Activated naive CD4-positive, alpha-beta T cell treated with anti-CD3 and anti-CD28 coated beads, Interleukin-2, amount 10 ng/mL, durations not matched to agents 7 days and 5 days (primary cell): ENCODE measurements around the gene VILL.

Experiments used
- CTCF ChIA-PET: fragments of 350-600 bp; sonication (Branson Sonifier 250); formaldehyde crosslinking; loops from one replicate; lab custom pipeline; 2021; ENCODE audit warnings: antibody characterized with exemption; lab: Charles Lee
- DNase-seq: peaks from one replicate; pipeline ENCODE4 v3.0.0-alpha.2; 2020
- H3K27ac Mint-ChIP-seq: one replicate; pipeline ENCODE4 v1.8.0; 2021; ENCODE audit warnings: mild to moderate bottlenecking, moderate library complexity, mixed read lengths
- H3K27me3 Mint-ChIP-seq: one replicate; pipeline ENCODE4 v1.8.0; 2021; ENCODE audit warnings: mild to moderate bottlenecking, mixed read lengths
- H3K36me3 Mint-ChIP-seq: one replicate; pipeline ENCODE4 v1.8.0; 2021; ENCODE audit warnings: mixed read lengths
- H3K4me1 Mint-ChIP-seq: one replicate; pipeline ENCODE4 v1.8.0; 2021; ENCODE audit warnings: mixed read lengths
- H3K4me3 Mint-ChIP-seq: one replicate; pipeline ENCODE4 v1.8.0; 2021; ENCODE audit warnings: mild to moderate bottlenecking, moderate library complexity, mixed read lengths
- H3K9me3 Mint-ChIP-seq: one replicate; pipeline ENCODE4 v1.8.0; 2021; ENCODE audit warnings: mixed read lengths

The VILL gene

GRCh38 chr3:38015984-38016383, 25.4 kb downstream of the VILL start:
- H3K4me1 Mint-ChIP-seq = no peaks in the 10 kb centered on the region
- CTCF ChIA-PET = interaction anchor here (0.9 to 2.1 kb wide), 2 partner anchors 12 to 23 kb away, joined by 3 to 11 read pairs; partner anchors contain the start of gene DLEC1
- DNase-seq = no peak
- H3K36me3 Mint-ChIP-seq = peaks cover 48% of the 10 kb centered on the region
- no peaks in the 10 kb centered on the region for H3K9me3 Mint-ChIP-seq
- H3K27me3 Mint-ChIP-seq = no peaks in the 10 kb centered on the region
- H3K27ac Mint-ChIP-seq = no peak overlapping the region
- H3K4me3 Mint-ChIP-seq = no peak overlapping the region

DNA sequence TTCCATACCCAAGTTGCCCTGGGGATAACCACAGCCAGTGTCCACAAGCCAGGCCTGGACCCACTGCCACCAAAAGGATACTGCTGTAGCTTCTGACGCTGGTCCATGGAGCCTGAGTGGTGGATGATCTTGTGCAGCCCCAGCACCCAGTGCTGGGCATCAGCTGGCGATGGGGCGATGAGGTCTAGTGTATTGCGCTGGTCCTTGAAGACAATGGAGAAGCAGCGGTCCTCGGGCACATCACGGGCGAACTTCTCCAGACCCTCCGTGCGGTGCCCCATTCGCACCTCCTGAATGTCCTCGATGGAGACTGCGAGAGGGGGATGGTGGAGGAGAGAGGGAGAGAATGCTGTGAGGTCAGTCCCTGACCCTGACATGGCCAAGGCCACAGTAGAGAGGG, 25.8 kb downstream of the VILL start:
- peaks cover 46% of the 10 kb centered on the region for H3K36me3 Mint-ChIP-seq
- DNase-seq = no peak
- H3K4me1 Mint-ChIP-seq = peaks cover 2% of the 10 kb centered on the region
- no peaks in the 10 kb centered on the region for H3K9me3 Mint-ChIP-seq
- H3K27ac Mint-ChIP-seq = no peak overlapping the region
- CTCF ChIA-PET = interaction anchor here (0.9 to 2.1 kb wide), 2 partner anchors 12 to 23 kb away, joined by 3 to 11 read pairs; partner anchors contain the start of gene DLEC1
- no peaks in the 10 kb centered on the region for H3K27me3 Mint-ChIP-seq
- no peak overlapping the region for H3K4me3 Mint-ChIP-seq

- no peak for DNase-seq
- CTCF ChIA-PET = interaction anchor here (0.9 to 2.1 kb wide), 2 partner anchors 13 to 22 kb away, joined by 3 to 11 read pairs; partner anchors contain the start of gene DLEC1
Observed at GRCh38 chr3:38016847-38017444, 26.4 kb downstream of the VILL start.

DNA sequence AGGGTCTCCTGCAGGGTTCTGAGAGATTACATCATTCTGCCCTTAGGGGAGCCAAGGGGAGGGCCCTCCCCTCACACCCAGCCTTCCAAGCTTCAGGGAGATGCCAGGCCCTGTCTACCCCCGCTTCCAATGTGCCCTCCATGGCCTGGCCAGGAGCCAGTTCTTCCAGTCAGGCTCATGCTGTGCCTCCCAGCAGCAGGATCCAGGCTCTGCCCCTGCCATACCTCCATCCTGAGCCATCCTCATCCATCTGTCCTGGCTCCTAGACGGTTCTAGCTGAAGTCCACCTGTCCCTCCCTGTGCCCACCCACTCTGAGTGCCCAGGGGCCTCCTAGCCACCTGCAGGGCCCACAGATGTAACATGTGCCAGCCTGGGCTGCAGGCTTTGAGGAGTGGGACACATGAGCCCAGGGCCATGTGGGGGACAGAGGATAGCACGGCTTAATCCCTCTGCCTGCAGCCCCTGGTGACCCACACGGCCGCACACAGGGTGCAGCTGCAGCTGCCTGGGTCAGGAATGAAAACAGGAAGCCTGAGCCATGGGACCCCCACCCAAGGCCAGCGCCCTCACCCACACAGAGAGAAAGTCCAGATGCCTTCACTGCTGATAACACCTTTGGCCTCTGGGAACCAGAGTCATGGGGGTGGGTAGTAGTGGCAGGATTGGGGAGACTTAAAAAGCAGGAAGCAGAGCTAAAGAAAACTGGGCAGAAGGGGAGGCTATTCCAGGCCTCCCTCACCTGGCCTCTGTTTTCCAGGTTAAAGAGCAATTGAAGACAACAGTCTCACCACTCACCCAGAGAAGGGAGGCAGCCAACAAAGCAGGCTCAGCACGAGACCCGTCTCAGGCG, 27.1 kb downstream of the VILL start:
- no peak overlapping the region for H3K4me3 Mint-ChIP-seq
- H3K36me3 Mint-ChIP-seq = peaks cover 46% of the 10 kb centered on the region
- no peaks in the 10 kb centered on the region for H3K9me3 Mint-ChIP-seq
- no peak for DNase-seq
- no peak overlapping the region for H3K27ac Mint-ChIP-seq
- H3K4me1 Mint-ChIP-seq = peaks cover 13% of the 10 kb centered on the region
- CTCF ChIA-PET = no interaction called here
- H3K27me3 Mint-ChIP-seq = no peaks in the 10 kb centered on the region

More at GRCh38 chr3:38016847-38017444, 26.4 kb downstream of the VILL start:
- no peak overlapping the region for H3K4me3 Mint-ChIP-seq
- no peaks in the 10 kb centered on the region for H3K27me3 Mint-ChIP-seq
- peaks cover 7% of the 10 kb centered on the region for H3K4me1 Mint-ChIP-seq
- H3K36me3 Mint-ChIP-seq = peaks cover 46% of the 10 kb centered on the region
- no peak overlapping the region for H3K27ac Mint-ChIP-seq
- H3K9me3 Mint-ChIP-seq = no peaks in the 10 kb centered on the region

- Mint-ChIP-seq H3K9me3 (no peaks in the 10 kb centered on the region), H3K36me3 (peaks cover 46% of the 10 kb centered on the region), H3K4me1 (peaks cover 20% of the 10 kb centered on the region), H3K27me3 (no peaks in the 10 kb centered on the region), H3K27ac (no peak overlapping the region), H3K4me3 (no peak overlapping the region)
- DNase-seq = peak; percentile 18
- CTCF ChIA-PET = no interaction called here
Observed at GRCh38 chr3:38018296-38019266, 28.0 kb downstream of the VILL start.

- CTCF ChIA-PET = interaction anchor here (2.4 kb wide), 1 partner anchor 14 kb away, joined by 9 read pairs; no protein-coding TSS in a partner anchor
- H3K4me1 Mint-ChIP-seq = peaks cover 27% of the 10 kb centered on the region
- DNase-seq = no peak
Observed at GRCh38 chr3:38019658-38020341, 29.2 kb downstream of the VILL start.

DNA sequence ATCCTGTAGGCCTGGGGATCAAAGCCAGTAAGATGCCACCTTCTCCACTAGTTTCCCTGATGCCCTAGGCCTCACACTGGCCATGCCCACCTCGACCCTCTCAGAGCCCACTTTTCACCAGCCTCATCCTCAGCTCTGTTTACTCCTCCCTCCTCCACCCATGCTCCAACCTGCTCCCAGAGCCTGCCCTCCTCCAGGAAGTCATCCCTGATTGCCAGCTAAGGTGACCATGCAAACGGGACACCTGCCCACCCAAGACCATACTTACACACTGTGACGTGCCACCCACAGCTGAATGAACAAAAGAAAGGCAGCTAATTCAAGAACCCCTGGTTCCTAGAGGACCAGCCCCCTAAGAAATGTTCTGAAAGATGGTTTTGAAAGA, 29.7 kb downstream of the VILL start:
- Mint-ChIP-seq H3K36me3 (peaks cover 34% of the 10 kb centered on the region), H3K27me3 (no peaks in the 10 kb centered on the region), H3K9me3 (no peaks in the 10 kb centered on the region), H3K4me3 (no peak overlapping the region), H3K4me1 (peaks cover 31% of the 10 kb centered on the region), H3K27ac (no peak overlapping the region)
- CTCF ChIA-PET = interaction anchor here (1.2 to 2.4 kb wide), 2 partner anchors 15 to 46 kb away, joined by 4 to 9 read pairs; no protein-coding TSS in a partner anchor
- DNase-seq = no peak

More at GRCh38 chr3:38019658-38020341, 29.2 kb downstream of the VILL start:
- no peaks in the 10 kb centered on the region for H3K9me3 Mint-ChIP-seq
- H3K36me3 Mint-ChIP-seq = peaks cover 39% of the 10 kb centered on the region
- no peak overlapping the region for H3K27ac Mint-ChIP-seq
- H3K27me3 Mint-ChIP-seq = no peaks in the 10 kb centered on the region
- H3K4me3 Mint-ChIP-seq = no peak overlapping the region

GRCh38 chr3:38021196-38021595, 30.6 kb downstream of the VILL start:
- Mint-ChIP-seq H3K27ac (no peak overlapping the region), H3K27me3 (no peaks in the 10 kb centered on the region), H3K4me1 (peaks cover 37% of the 10 kb centered on the region), H3K4me3 (no peak overlapping the region), H3K36me3 (peaks cover 27% of the 10 kb centered on the region), H3K9me3 (no peaks in the 10 kb centered on the region)
- CTCF ChIA-PET = interaction anchor here (1.2 to 2.4 kb wide), 2 partner anchors 16 to 47 kb away, joined by 4 to 9 read pairs; no protein-coding TSS in a partner anchor
- DNase-seq = no peak

DNA sequence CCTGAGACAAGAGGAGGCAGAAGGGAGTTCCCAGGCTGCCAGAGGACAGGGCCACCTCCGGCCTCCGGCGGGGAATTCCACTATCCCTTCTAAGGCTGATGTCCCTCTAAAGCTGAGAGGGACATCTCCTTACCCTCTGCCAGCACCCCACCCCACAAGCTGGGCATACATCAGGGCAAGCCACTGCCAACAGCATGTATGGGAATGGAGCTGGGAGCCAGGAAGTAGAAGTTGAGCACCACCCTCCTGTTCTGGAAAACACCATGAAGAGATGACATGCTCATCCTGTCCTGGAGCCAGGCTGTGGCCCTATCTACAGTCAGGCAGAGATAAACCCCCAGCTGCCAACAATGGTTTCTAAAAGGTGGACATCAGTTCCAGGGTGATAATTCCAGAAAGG, 31.7 kb downstream of the VILL start:
- Mint-ChIP-seq H3K4me3 (no peak overlapping the region), H3K27ac (no peak overlapping the region), H3K9me3 (no peaks in the 10 kb centered on the region), H3K4me1 (peaks cover 37% of the 10 kb centered on the region), H3K36me3 (peaks cover 18% of the 10 kb centered on the region), H3K27me3 (peaks cover 4% of the 10 kb centered on the region)
- CTCF ChIA-PET = interaction anchor here (1.0 to 2.1 kb wide), 5 partner anchors 11 to 324 kb away, joined by 3 to 10 read pairs (median 3); no protein-coding TSS in a partner anchor
- DNase-seq = no peak

DNA sequence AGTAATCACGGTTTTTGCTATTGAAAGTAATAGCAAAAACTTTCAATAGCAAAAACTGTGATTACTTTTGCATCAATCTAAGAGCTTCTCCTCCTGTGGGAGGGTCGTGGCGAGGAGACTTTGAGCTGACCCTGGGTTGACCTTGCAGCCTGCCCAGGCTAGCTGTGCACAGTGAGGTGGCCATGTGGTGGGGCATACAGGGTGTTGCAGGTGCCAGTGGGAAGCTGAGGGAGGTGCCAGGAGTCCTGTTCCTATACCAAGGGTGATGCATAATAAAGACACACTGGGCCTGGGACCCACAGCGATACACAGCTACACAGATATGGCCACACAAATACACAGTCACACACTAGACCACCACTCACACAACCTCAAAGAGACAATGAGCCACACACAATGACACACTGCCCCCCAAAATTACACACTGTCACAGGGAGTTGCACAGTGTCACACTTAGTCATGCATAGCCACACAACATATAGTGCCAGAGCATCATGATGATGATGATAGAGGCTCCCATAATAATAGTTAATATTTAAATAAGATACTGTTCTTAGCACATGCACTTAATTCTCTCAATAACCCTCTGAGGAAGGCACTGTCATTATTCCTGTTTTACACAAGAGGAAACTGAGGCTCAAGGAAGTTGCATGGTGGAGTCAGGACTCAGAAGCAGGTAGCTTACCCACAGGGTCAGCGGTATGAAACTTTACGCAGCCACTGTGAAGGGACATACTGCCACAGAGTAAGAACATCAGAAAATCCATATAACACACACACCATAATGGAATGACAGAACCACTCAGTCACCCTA, 32.5 kb downstream of the VILL start:
- Mint-ChIP-seq H3K27me3 (peaks cover 12% of the 10 kb centered on the region), H3K9me3 (no peaks in the 10 kb centered on the region), H3K4me1 (peaks cover 37% of the 10 kb centered on the region), H3K36me3 (peaks cover 17% of the 10 kb centered on the region), H3K4me3 (peak overlapping the region; percentile 78), H3K27ac (peak overlapping the region; percentile 96)
- CTCF ChIA-PET = interaction anchor here (1.0 to 2.1 kb wide), 5 partner anchors 12 to 323 kb away, joined by 3 to 10 read pairs (median 3); no protein-coding TSS in a partner anchor
- DNase-seq = no peak

- no peak overlapping the region for H3K27ac Mint-ChIP-seq
Observed at GRCh38 chr3:38026856-38027255, 36.3 kb downstream of the VILL start.

More at GRCh38 chr3:38026856-38027255, 36.3 kb downstream of the VILL start:
- Mint-ChIP-seq H3K4me1 (peaks cover 56% of the 10 kb centered on the region), H3K4me3 (no peak overlapping the region), H3K27me3 (peaks cover 48% of the 10 kb centered on the region), H3K36me3 (peaks cover 6% of the 10 kb centered on the region), H3K9me3 (no peaks in the 10 kb centered on the region)
- CTCF ChIA-PET = interaction anchor here (1.4 kb wide), 1 partner anchor 30 kb away, joined by 4 read pairs; no protein-coding TSS in a partner anchor
- DNase-seq = no peak
